ENCODE results near the gene DAB2IP. TPM values are rescaled to one million over a fixed set of nuclear protein-coding genes. Genes with fewer than 3 reads are reported as not detected.

The DAB2IP gene
- polyA plus RNA-seq, result 28.6 to 36.6 TPM (median 30.9 TPM) in 3 replicates
- polyA plus RNA-seq (2011; ENCODE audit: low read depth), result 15.5 TPM
- polyA plus RNA-seq (2011; cell fraction: cytosol; rRNA removed), result 21.9 and 32.2 TPM in 2 replicates
- polyA plus RNA-seq (2011; cell fraction: nucleus; rRNA removed), result 49.2 and 60.4 TPM in 2 replicates
- polyA plus RNA-seq (2012; ENCODE audit: low replicate concordance), result 17.8 and 33.8 TPM in 2 replicates
- 86.8 to 140 TPM (median 108 TPM) in 3 replicates for polyA minus RNA-seq
- 62.5 TPM for polyA minus RNA-seq (2011; cell fraction: cytosol; rRNA and poly(A)+ RNA removed)
- 73.0 and 76.5 TPM in 2 replicates for polyA minus RNA-seq (2011; cell fraction: nucleus; rRNA and poly(A)+ RNA removed)

DNA sequence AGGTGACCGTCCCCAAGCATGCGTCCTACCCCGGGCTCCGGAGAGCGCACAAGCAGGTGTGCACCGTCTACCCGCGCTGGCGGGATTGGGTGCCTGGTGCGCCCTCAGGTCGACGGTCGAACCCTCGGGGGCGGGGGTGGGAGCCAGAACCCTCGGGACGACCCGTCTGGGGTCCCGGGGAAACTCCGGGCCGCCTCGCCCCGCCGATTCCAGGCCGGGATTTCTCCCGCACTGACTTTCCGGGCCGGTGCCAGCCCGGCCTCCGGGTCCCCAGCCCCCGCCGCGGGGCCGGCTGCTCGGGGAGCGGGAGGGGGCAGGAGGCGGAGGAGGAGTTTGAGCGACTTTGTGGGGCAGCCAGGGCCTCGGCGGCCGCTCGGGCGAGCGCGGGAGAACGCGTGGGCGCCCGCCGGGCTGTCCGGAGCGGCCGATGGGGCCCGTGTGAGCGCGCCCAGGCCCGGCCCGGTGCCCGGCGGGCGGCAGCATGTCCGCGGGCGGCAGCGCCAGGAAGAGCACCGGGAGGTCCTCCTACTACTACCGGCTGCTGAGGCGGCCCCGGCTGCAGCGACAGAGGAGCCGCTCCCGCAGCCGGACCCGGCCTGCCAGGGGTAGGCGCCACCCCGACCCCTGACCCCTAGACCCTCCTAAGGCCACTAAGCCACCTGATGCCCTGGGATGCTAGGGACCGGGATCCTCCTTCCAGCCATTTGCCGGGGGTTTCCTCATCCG lies at the start of gene DAB2IP:
DAB2IP (plus strand) TSS at position 340 of the 726 bp plus-strand sequence; CDS start at position 482, 142 bp downstream.
- Histone ChIP-seq H3K9ac (ENCODE audit: control insufficient read depth, extremely low read depth, insufficient read depth, low read length) (no peak within 1 kb of the TSS), H3K9me1 (ENCODE audit: control insufficient read depth, extremely low read depth, insufficient read depth, low read length) (no peaks in the 10 kb centered on the region), H2AFZ (ENCODE audit: control insufficient read depth, low read length) (no peak within 1 kb of the TSS), H3K4me2 (ENCODE audit: control insufficient read depth, extremely low read depth, insufficient read depth, low read depth, low read length) (peak within 1 kb of the TSS; percentile 1), H3K79me2 (ENCODE audit: control insufficient read depth, insufficient read depth, low read length) (no peaks in the 10 kb centered on the region), H3K27ac (ENCODE audit: control insufficient read depth, insufficient read depth, low read length) (no peak within 1 kb of the TSS), H3K4me3 (ENCODE audit: control insufficient read depth in 2 of 3, extremely low read depth in 1 of 3, insufficient read depth in 2 of 3, low read depth in 1 of 3, low read length in 3 of 3) (peak within 1 kb of the TSS; percentile 18 to 33 (median 24)), H3K9me3 (ENCODE audit: control insufficient read depth, low read depth, low read length) (no peaks in the 10 kb centered on the region), H3K27me3 (ENCODE audit: control insufficient read depth, extremely low read depth, insufficient read depth, low read length) (peaks cover 66% of the 10 kb centered on the region), H3K36me3 (ENCODE audit: control insufficient read depth in 2 of 2, extremely low read depth in 1 of 2, insufficient read depth in 2 of 2, low read length in 2 of 2) (no peaks in the 10 kb centered on the region), H3K4me1 (ENCODE audit: control insufficient read depth, extremely low read depth, insufficient read depth, low read length) (peaks cover 11% of the 10 kb centered on the region), H4K20me1 (ENCODE audit: control insufficient read depth, extremely low read depth, insufficient read depth, low read length) (peaks cover 2% of the 10 kb centered on the region)
- DNase-seq (ENCODE audit: low read depth, low spot score) (no peak), FAIRE-seq (no peak)
- TF ChIP-seq, protein P1, sequence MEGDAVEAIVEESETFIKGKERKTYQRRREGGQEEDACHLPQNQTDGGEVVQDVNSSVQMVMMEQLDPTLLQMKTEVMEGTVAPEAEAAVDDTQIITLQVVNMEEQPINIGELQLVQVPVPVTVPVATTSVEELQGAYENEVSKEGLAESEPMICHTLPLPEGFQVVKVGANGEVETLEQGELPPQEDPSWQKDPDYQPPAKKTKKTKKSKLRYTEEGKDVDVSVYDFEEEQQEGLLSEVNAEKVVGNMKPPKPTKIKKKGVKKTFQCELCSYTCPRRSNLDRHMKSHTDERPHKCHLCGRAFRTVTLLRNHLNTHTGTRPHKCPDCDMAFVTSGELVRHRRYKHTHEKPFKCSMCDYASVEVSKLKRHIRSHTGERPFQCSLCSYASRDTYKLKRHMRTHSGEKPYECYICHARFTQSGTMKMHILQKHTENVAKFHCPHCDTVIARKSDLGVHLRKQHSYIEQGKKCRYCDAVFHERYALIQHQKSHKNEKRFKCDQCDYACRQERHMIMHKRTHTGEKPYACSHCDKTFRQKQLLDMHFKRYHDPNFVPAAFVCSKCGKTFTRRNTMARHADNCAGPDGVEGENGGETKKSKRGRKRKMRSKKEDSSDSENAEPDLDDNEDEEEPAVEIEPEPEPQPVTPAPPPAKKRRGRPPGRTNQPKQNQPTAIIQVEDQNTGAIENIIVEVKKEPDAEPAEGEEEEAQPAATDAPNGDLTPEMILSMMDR (optimal IDR thresholded peaks at IDR 0.05 in 1 of 3, IDR thresholded peaks at IDR 0.05 in 1 of 3, conservative IDR thresholded peaks at IDR 0.05 in 1 of 3; ENCODE audit: extremely low read depth in 1 of 3, insufficient read depth in 2 of 3, low read length in 3 of 3), result no peak
- peak; percentile 20 for TF ChIP-seq EZH2 (IDR thresholded peaks at IDR 0.05; ENCODE audit: low read length)
- dilution Hi-C loops (cut with MboI; ENCODE audit: extremely low pct_ligation_motif_present, low sequenced_read_pairs), result no loop called here

DNA sequence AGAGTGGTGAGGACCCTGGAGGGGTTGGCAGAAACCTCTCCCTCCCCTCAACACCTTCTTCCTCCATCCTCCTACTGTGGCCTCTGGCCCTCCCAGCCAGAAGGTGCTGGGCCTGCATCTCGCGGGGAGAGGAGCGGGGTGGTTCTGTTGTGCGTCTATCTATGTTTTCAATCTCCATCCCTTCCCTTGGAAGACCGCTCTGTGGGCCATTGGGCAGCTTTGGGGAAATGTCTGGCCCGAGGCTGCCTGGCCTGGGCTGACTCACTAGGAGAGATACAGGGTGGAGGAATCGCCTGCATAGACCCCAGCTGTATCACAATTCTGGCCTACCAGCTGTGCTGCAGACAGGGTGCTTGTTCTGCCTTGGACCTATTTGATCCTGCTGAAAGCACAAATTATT lies 48.4 kb upstream of the DAB2IP start:
- H3K27me3 ChIP-seq (ENCODE audit: control insufficient read depth, extremely low read depth, insufficient read depth, low read length), result peaks cover 33% of the 10 kb centered on the region
- dilution Hi-C loops (cut with MboI; ENCODE audit: extremely low pct_ligation_motif_present, low sequenced_read_pairs), result no loop called here
- no peak for DNase-seq (ENCODE audit: low read depth, low spot score)
- FAIRE-seq, result no peak
- H3K4me1 ChIP-seq (ENCODE audit: control insufficient read depth, extremely low read depth, insufficient read depth, low read length), result peaks cover 15% of the 10 kb centered on the region
- H3K9me1 ChIP-seq (ENCODE audit: control insufficient read depth, extremely low read depth, insufficient read depth, low read length), result no peaks in the 10 kb centered on the region
- H3K9ac ChIP-seq (ENCODE audit: control insufficient read depth, extremely low read depth, insufficient read depth, low read length), result no peak overlapping the region
- no peaks in the 10 kb centered on the region for H3K79me2 ChIP-seq (ENCODE audit: control insufficient read depth, insufficient read depth, low read length)
- H3K4me3 ChIP-seq (ENCODE audit: control insufficient read depth in 2 of 3, extremely low read depth in 1 of 3, insufficient read depth in 2 of 3, low read depth in 1 of 3, low read length in 3 of 3), result no peak overlapping the region
- H3K36me3 ChIP-seq (ENCODE audit: control insufficient read depth in 2 of 2, extremely low read depth in 1 of 2, insufficient read depth in 2 of 2, low read length in 2 of 2), result no peaks in the 10 kb centered on the region
- H3K27ac ChIP-seq (ENCODE audit: control insufficient read depth, insufficient read depth, low read length), result no peak overlapping the region
- no peaks in the 10 kb centered on the region for H3K9me3 ChIP-seq (ENCODE audit: control insufficient read depth, low read depth, low read length)
- no peak overlapping the region for H3K4me2 ChIP-seq (ENCODE audit: control insufficient read depth, extremely low read depth, insufficient read depth, low read depth, low read length)
- H4K20me1 ChIP-seq (ENCODE audit: control insufficient read depth, extremely low read depth, insufficient read depth, low read length), result no peaks in the 10 kb centered on the region
- no peak for TF ChIP-seq EZH2 (IDR thresholded peaks at IDR 0.05; ENCODE audit: low read length)
- TF ChIP-seq, protein P1 (optimal IDR thresholded peaks at IDR 0.05 in 1 of 3, IDR thresholded peaks at IDR 0.05 in 1 of 3, conservative IDR thresholded peaks at IDR 0.05 in 1 of 3; ENCODE audit: extremely low read depth in 1 of 3, insufficient read depth in 2 of 3, low read length in 3 of 3), result no peak
- no peak overlapping the region for H2AFZ ChIP-seq (ENCODE audit: control insufficient read depth, low read length)
